Lung (tissue), 13 donors: ENCODE data around the gene CARD14. TPM values are rescaled to one million over a fixed set of nuclear protein-coding genes. Genes with fewer than 3 reads are reported as not detected.
"Not testable (repeated sequence)": the region's sequence is repeated elsewhere in the genome, so short reads cannot be mapped to it uniquely, and the experiment has no call there.

Experiments
- ATAC-seq: fragments of 200-7000 bp; cut with Tn5 transposase; one replicate; pipeline ENCODE4 v1.9.1; 2020; ENCODE audit warnings: moderate number of reproducible peaks; ENCODE audit not compliant: insufficient read depth, low FRiP score
- DNase-seq, 3 donors: peaks; one replicate each; pipeline ENCODE4 v3.0.0-alpha.2; 2013 to 2017
- H3K27ac ChIP-seq, 2 donors: one replicate each; pipeline ENCODE4 v1.5.1; 2013; ENCODE audit warnings: mild to moderate bottlenecking in 2 of 2, moderate library complexity in 2 of 2, control low read depth in 1 of 2, inconsistent platforms in 1 of 2, low read depth in 1 of 2, low read length in 1 of 2
- H3K27me3 ChIP-seq, 3 donors: one replicate each; pipeline ENCODE4 v1.5.1; 2013; ENCODE audit warnings: low read length in 2 of 3; ENCODE audit not compliant: control insufficient read depth in 3 of 3, insufficient read depth in 3 of 3
- H3K36me3 ChIP-seq, 4 donors: one replicate each; pipeline ENCODE4 v1.5.1; 2013; ENCODE audit warnings: low read length in 4 of 4, mild to moderate bottlenecking in 1 of 4, moderate library complexity in 1 of 4; ENCODE audit not compliant: control insufficient read depth in 4 of 4, insufficient read depth in 4 of 4
- H3K4me1 ChIP-seq, 5 donors: one replicate each; pipeline ENCODE4 v1.5.1; 2013; ENCODE audit warnings: low read length in 5 of 5, mild to moderate bottlenecking in 2 of 5, moderate library complexity in 1 of 5; ENCODE audit not compliant: control insufficient read depth in 5 of 5, insufficient read depth in 5 of 5
- H3K4me3 ChIP-seq: one replicate; pipeline ENCODE4 v1.5.1; 2013; ENCODE audit warnings: mild to moderate bottlenecking, control low read depth, moderate library complexity
- H3K9ac ChIP-seq, 2 donors: one replicate each; pipeline ENCODE4 v1.5.1; 2013; ENCODE audit warnings: low read length in 2 of 2, control low read depth in 1 of 2; ENCODE audit not compliant: insufficient read depth in 1 of 2
- H3K9me3 ChIP-seq, 4 donors: one replicate each; pipeline ENCODE4 v1.5.1; 2013; ENCODE audit warnings: low read length in 3 of 4, mild to moderate bottlenecking in 1 of 4, moderate library complexity in 1 of 4; ENCODE audit not compliant: control insufficient read depth in 4 of 4, insufficient read depth in 3 of 4
- WGBS, 2 donors: extraction: QIAGEN DNeasy Blood & Tissue Kit; methylation state at CpG; one replicate each; pipeline ENCODE4 v1.1.7; 2013; 5-methylcytosine and 5-hydroxymethylcytosine counted together
- polyA plus RNA-seq, 2 donors: library from polyadenylated mRNA; stranded (reverse); fragments of 200-250 nt; gene quantifications; one replicate each; pipeline ENCODE4 v1.2.1, GENCODE V29; 2013
- small RNA-seq: library from RNA; depleted of rRNA; stranded (forward); fragments of <200 nt; gene quantifications from one replicate; pipeline ENCODE3, GENCODE V24; 2014; ENCODE audit warnings: low replicate concordance
- total RNA-seq, 2 donors: library from RNA; depleted of rRNA in 1 of 2; stranded (reverse); fragments of >200 nt in 1 of 2; gene quantifications; one replicate each; pipeline ENCODE4 v1.2.1, GENCODE V29; 2014 to 2021
- TF ChIP-seq, protein P1 (sequence below): IDR thresholded peaks from 2 replicates; pipeline ENCODE4 v1.5.1; 2012; ENCODE audit warnings: mild to moderate bottlenecking; ENCODE audit errors: control extremely low read depth, extremely low read depth
- donor health status: control.
- donor health status: control.
- donor health status: Bipolar disorder and iron deficiency.
- donor health status: healthy.
- donor health status: DM: yes; HTN: yes; CAD: no.

The CARD14 gene
- total and polyA plus RNA-seq, 4 donors, result 0.50 to 1.8 (median 1.2) TPM

GRCh38 chr17:80256034-80256350, 86.2 kb downstream of the CARD14 start:
- 95 to 96% methylated on average over 5 of the region's 5 CpGs for WGBS, 2 donors
- no peak overlapping the region for H3K27ac ChIP-seq

GRCh38 chr17:80257716-80258213, 87.9 kb downstream of the CARD14 start:
- 87% methylated on average over 14 of the region's 14 CpGs for WGBS, 2 donors
- Histone ChIP-seq H3K9me3 (no peaks in the 10 kb centered on the region), H3K4me3 (no peak overlapping the region), H3K27me3 (no peaks in the 10 kb centered on the region), H3K4me1 (peaks cover 3 to 15% (median 9%) of the 10 kb centered on the region in 5 donors), H3K27ac (no peak overlapping the region), H3K36me3 (peaks cover 0 to under 1% (median 0%) of the 10 kb centered on the region in 4 donors), H3K9ac (no peak overlapping the region)
- no peak for ATAC-seq
- TF ChIP-seq, protein P1, sequence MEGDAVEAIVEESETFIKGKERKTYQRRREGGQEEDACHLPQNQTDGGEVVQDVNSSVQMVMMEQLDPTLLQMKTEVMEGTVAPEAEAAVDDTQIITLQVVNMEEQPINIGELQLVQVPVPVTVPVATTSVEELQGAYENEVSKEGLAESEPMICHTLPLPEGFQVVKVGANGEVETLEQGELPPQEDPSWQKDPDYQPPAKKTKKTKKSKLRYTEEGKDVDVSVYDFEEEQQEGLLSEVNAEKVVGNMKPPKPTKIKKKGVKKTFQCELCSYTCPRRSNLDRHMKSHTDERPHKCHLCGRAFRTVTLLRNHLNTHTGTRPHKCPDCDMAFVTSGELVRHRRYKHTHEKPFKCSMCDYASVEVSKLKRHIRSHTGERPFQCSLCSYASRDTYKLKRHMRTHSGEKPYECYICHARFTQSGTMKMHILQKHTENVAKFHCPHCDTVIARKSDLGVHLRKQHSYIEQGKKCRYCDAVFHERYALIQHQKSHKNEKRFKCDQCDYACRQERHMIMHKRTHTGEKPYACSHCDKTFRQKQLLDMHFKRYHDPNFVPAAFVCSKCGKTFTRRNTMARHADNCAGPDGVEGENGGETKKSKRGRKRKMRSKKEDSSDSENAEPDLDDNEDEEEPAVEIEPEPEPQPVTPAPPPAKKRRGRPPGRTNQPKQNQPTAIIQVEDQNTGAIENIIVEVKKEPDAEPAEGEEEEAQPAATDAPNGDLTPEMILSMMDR, result no peak
- DNase-seq, result no peak

More at GRCh38 chr17:80256034-80256350, 86.2 kb downstream of the CARD14 start:
- no peaks in the 10 kb centered on the region for H3K27me3 ChIP-seq
- DNase-seq (no peak), ATAC-seq (no peak)
- no peak overlapping the region for H3K9ac ChIP-seq
- no peaks in the 10 kb centered on the region for H3K9me3 ChIP-seq
- TF ChIP-seq, protein P1, result no peak
- peaks cover 0 to 7% (median 2%) of the 10 kb centered on the region in 5 donors for H3K4me1 ChIP-seq
- no peak overlapping the region for H3K4me3 ChIP-seq
- H3K36me3 ChIP-seq, result peaks cover 0 to 5% (median 2%) of the 10 kb centered on the region in 4 donors

DNA sequence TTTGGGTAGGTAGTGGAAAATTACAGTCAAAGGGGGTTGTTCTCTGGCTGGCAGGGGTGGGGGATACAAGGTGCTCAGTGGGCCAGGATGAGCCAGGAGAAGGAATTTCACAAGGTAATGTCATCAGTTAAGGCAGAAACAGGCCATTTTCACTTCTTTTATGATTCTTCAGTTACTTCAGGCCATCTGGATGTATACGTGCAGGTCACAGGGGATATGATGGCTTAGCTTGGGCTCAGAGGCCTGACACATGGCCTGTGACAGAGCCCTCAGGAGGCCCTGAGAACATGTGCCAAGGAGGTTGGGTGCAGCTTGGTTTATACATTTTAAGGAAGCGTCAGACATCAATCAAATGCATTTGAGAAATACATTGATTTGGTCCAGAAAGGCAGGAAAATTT, 88.5 kb downstream of the CARD14 start:
- not testable (repeated sequence) for DNase-seq, H3K4me3 ChIP-seq, H3K9ac ChIP-seq, H3K9me3 ChIP-seq, H3K36me3 ChIP-seq, H3K27me3 ChIP-seq, ATAC-seq, H3K27ac ChIP-seq
- WGBS, 2 donors, result 87 to 90% methylated on average over 2 of the region's 2 CpGs
- H3K4me1 ChIP-seq, result peaks cover 3 to 20% (median 11%) of the 10 kb centered on the region in 5 donors

Small RNA genes within 50 kb of the gene (small RNA-seq; reads per million reads assigned to genes)
- gene AC087741.2, result not detected

Other genes starting within 250 kb of the CARD14 start
- 10 to 100 TPM; 13.1 to 48.5 TPM for gene TBC1D16, start 134.2 kb upstream of the CARD14 start, total RNA-seq
- gene TBC1D16, start 134.2 kb upstream of the CARD14 start, polyA plus RNA-seq, result 10 to 100 TPM in 1 of 2 donors, 1 to 10 TPM in 1; 7.3 to 19.8 TPM
- gene CCDC40, start 133.4 kb upstream of the CARD14 start, total RNA-seq, result 10 to 100 TPM in 1 of 2 donors, 1 to 10 TPM in 1; 8.0 to 34.5 TPM
- 1 to 10 TPM; 6.0 to 6.5 TPM for gene CCDC40, start 133.4 kb upstream of the CARD14 start, polyA plus RNA-seq
- 10 to 100 TPM; 30.5 to 83.6 TPM for gene GAA, start 68.4 kb upstream of the CARD14 start, total RNA-seq
- gene GAA, start 68.4 kb upstream of the CARD14 start, polyA plus RNA-seq, result 10 to 100 TPM; 52.5 to 88.6 TPM
- 10 to 100 TPM; 57.7 to 67.1 TPM for gene EIF4A3, start 22.9 kb upstream of the CARD14 start, total RNA-seq
- gene EIF4A3, start 22.9 kb upstream of the CARD14 start, polyA plus RNA-seq, result 100 to 1,000 TPM in 1 of 2 donors, 10 to 100 TPM in 1; 37.4 to 112 TPM
- 10 to 100 TPM; 27.5 to 75.1 TPM for gene SGSH, start 50.3 kb downstream of the CARD14 start, total RNA-seq
- 10 to 100 TPM; 42.5 to 65.7 TPM for gene SGSH, start 50.3 kb downstream of the CARD14 start, polyA plus RNA-seq
- gene SLC26A11, start 50.4 kb downstream of the CARD14 start, total RNA-seq, result 10 to 100 TPM; 27.8 to 34.2 TPM
- 10 to 100 TPM; 25.0 to 37.0 TPM for gene SLC26A11, start 50.4 kb downstream of the CARD14 start, polyA plus RNA-seq
- 100 to 1,000 TPM; 135 to 198 TPM for gene RNF213, start 90.8 kb downstream of the CARD14 start, total RNA-seq
- 10 to 100 TPM; 67.0 to 76.7 TPM for gene RNF213, start 90.8 kb downstream of the CARD14 start, polyA plus RNA-seq
- 10 to 100 TPM; 21.7 to 28.8 TPM for gene ENDOV, start 245.1 kb downstream of the CARD14 start, total RNA-seq
- 10 to 100 TPM; 11.8 to 23.0 TPM for gene ENDOV, start 245.1 kb downstream of the CARD14 start, polyA plus RNA-seq